Left lung (tissue), 10 donors: ENCODE results near the gene TSPAN6. TPM values are rescaled to one million over a fixed set of nuclear protein-coding genes. Genes with fewer than 3 reads are reported as not detected.
A peak's percentile ranks its signal among the peaks of the same experiment; 100 is the strongest.

ENCODE experiments used
- ATAC-seq: fragments of 200-7000 bp; cut with Tn5 transposase; one replicate; pipeline ENCODE4 v1.9.1; 2020; ENCODE audit warnings: moderate library complexity
- DNase-seq, 4 donors: peaks; one replicate each; pipeline ENCODE4 v3.0.0-alpha.2; 2013 to 2020
- H3K27ac ChIP-seq, 2 donors: fragments of 200-600 bp; sonication (generic) in 1 of 2; one replicate each; pipeline versions ENCODE4 v1.5.0 to v1.8.0; 2020 to 2021
- H3K27me3 ChIP-seq, 2 donors: fragments of 200-600 bp; sonication (generic) in 1 of 2; one replicate each; pipeline versions ENCODE4 v1.5.0 to v1.8.0; 2020 to 2021
- H3K36me3 ChIP-seq, 2 donors: fragments of 200-600 bp; sonication (generic) in 1 of 2; one replicate each; pipeline versions ENCODE4 v1.5.0 to v1.8.0; 2020 to 2021
- H3K4me1 ChIP-seq, 2 donors: fragments of 200-600 bp; one replicate each; pipeline ENCODE4 v1.8.0; 2021
- H3K4me3 ChIP-seq, 2 donors: fragments of 200-600 bp; sonication (generic) in 1 of 2; one replicate each; pipeline versions ENCODE4 v1.5.0 to v1.8.0; 2020 to 2021; ENCODE audit warnings: mild to moderate bottlenecking in 1 of 2
- H3K9me3 ChIP-seq, 2 donors: fragments of 200-600 bp; sonication (generic) in 1 of 2; one replicate each; pipeline versions ENCODE4 v1.5.0 to v1.8.0; 2020 to 2021
- CTCF ChIP-seq, 2 donors: fragments of 200-600 bp; sonication (generic) in 1 of 2; IDR thresholded peaks; one replicate each; pipeline versions ENCODE4 v1.5.0 to v1.8.0; 2021; ENCODE audit warnings: antibody characterized with exemption in 2 of 2
- intact Hi-C, 2 donors: fragments of 100-400 bp; cut with DNase I; formaldehyde crosslinking; loops; one replicate each; pipeline versions ENCODE4 v1.11.2 to v1.14.2; 2022
- polyA plus RNA-seq, 6 donors: library from polyadenylated mRNA; unstranded; fragments of 120-200 nt; gene quantifications; one replicate each; pipeline ENCODE4 v1.2.1, GENCODE V29; 2013; ENCODE audit not compliant: insufficient read length in 6 of 6
- total RNA-seq, 2 donors: library from RNA; stranded (reverse); fragmentation: NEBNext Ultra II Directional; extraction: Animal tissue kit (Norgen Biotek cat#: 25700); gene quantifications; one replicate each; pipeline ENCODE4 v1.2.1, GENCODE V29; 2021
- donor health status: DM: no; HTN: yes; CAD: no.
- donor health status: DM: no; HTN: no; CAD: no.

Gene TSPAN6
- total and polyA plus RNA-seq, 8 donors = 13.2 to 117 (median 102) TPM

DNA sequence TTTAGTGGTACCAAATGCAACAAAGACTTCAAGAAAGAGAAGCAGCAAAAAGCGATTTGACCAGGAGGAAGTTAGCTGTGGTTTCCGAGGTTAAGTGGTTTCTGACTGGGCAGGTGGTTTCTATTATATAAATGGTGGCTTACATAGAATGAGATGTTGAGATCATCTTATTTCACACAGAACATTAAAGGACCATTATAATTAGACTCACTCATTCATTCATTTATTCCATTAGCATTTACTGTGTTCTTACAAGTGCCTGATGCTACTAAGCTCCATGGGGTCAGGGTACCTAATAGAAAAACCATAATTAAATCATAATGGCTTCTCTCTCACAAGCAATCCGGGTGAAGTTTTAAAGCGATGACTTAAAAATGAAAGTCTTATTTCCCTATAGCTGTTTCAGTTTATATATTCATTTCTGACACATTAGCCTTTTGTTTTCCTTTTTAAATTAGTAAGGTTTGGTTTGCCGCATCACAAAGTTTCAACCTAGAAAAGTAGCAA is 10.6 kb downstream of the TSPAN6 start:
- no peak for TF ChIP-seq CTCF (IDR thresholded peaks at IDR 0.05)
- ATAC-seq (no peak), DNase-seq (no peak)
- no peaks in the 10 kb centered on the region for H3K27me3 ChIP-seq
- H3K27ac ChIP-seq = no peak overlapping the region
- intact Hi-C loops = no loop called here
- H3K9me3 ChIP-seq = no peaks in the 10 kb centered on the region
- no peak overlapping the region for H3K4me3 ChIP-seq
- no peaks in the 10 kb centered on the region for H3K36me3 ChIP-seq
- no peaks in the 10 kb centered on the region for H3K4me1 ChIP-seq

GRCh38 chrX:100623001-100623400 is 13.6 kb downstream of the TSPAN6 start:
- Histone ChIP-seq H3K9me3 (no peaks in the 10 kb centered on the region), H3K27me3 (no peaks in the 10 kb centered on the region), H3K4me3 (no peak overlapping the region), H3K27ac (no peak overlapping the region), H3K4me1 (no peaks in the 10 kb centered on the region), H3K36me3 (no peaks in the 10 kb centered on the region)
- DNase-seq = no peak
- TF ChIP-seq CTCF (IDR thresholded peaks at IDR 0.05) = no peak
- intact Hi-C loops = no loop called here
- no peak for ATAC-seq

GRCh38 chrX:100615005-100615404 is 21.6 kb downstream of the TSPAN6 start:
- DNase-seq (peak in 2 of 4 donors; percentile 22 to 61), ATAC-seq (peak; percentile 48)
- no peak overlapping the region for H3K27ac ChIP-seq
- H3K4me1 ChIP-seq = no peaks in the 10 kb centered on the region
- no peak overlapping the region for H3K4me3 ChIP-seq
- intact Hi-C loops = no loop called here
- peak in 1 of 2 donors; percentile 32 for TF ChIP-seq CTCF (IDR thresholded peaks at IDR 0.05)
- H3K27me3 ChIP-seq = peaks cover 0 to 12% of the 10 kb centered on the region in 2 donors
- H3K36me3 ChIP-seq = no peaks in the 10 kb centered on the region
- H3K9me3 ChIP-seq = no peaks in the 10 kb centered on the region

DNA sequence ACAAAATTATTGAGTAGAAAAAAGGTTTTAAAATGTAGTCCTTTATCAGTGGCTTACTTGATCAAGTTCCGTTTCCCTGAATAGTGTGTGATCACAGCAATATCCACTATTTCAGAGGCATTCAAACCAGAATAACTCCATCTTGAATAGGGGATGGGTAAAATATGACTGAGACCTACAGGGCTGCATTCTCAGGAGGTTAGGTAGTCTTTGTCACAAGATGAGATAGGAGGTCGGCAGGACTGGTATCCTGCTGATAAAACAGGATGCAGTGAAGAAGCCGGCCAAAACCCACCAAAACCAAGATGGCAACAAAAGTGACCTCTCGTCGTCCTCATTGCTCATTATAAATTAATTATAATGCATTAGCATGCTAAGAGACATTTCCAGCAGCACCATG is 24.7 kb downstream of the TSPAN6 start:
- Histone ChIP-seq H3K4me1 (no peaks in the 10 kb centered on the region), H3K27ac (no peak overlapping the region), H3K9me3 (no peaks in the 10 kb centered on the region), H3K36me3 (no peaks in the 10 kb centered on the region), H3K27me3 (peaks cover 0 to 15% of the 10 kb centered on the region in 2 donors), H3K4me3 (no peak overlapping the region)
- DNase-seq (no peak), ATAC-seq (no peak)
- no peak for TF ChIP-seq CTCF (IDR thresholded peaks at IDR 0.05)
- intact Hi-C loops = no loop called here

- intact Hi-C loops = no loop called here
- no peak for DNase-seq
Observed at GRCh38 chrX:100609591-100609990, 27.0 kb downstream of the TSPAN6 start.

More at GRCh38 chrX:100609591-100609990, 27.0 kb downstream of the TSPAN6 start:
- no peak for ATAC-seq
- H3K27ac ChIP-seq = no peak overlapping the region
- no peaks in the 10 kb centered on the region for H3K36me3 ChIP-seq
- no peaks in the 10 kb centered on the region for H3K9me3 ChIP-seq
- H3K27me3 ChIP-seq = peaks cover 0 to 25% of the 10 kb centered on the region in 2 donors
- H3K4me1 ChIP-seq = no peaks in the 10 kb centered on the region
- no peak overlapping the region for H3K4me3 ChIP-seq
- TF ChIP-seq CTCF (IDR thresholded peaks at IDR 0.05) = no peak
